Thoracic aorta (tissue), 2 donors: ENCODE measurements around the gene ZIC4. TPM values are rescaled to one million over a fixed set of nuclear protein-coding genes. Genes with fewer than 3 reads are reported as not detected.

ENCODE experiments used
- ATAC-seq: fragments of 150-250 bp; one replicate; pipeline ENCODE4 v1.8.0; 2017; ENCODE audit warnings: low read depth; ENCODE audit not compliant: insufficient number of reproducible peaks, low FRiP score
- DNase-seq: peaks from one replicate; pipeline ENCODE4 v3.0.0-alpha.2; 2020; ENCODE audit warnings: low spot score
- H3K27ac ChIP-seq, 2 donors: fragments of 200-600 bp; sonication (generic); 1 replicate in 1 of 2; 2 replicates in 1 of 2; pipeline ENCODE4 v1.5.1; 2016; ENCODE audit warnings: mild to moderate bottlenecking in 2 of 2, moderate library complexity in 2 of 2
- H3K27me3 ChIP-seq: fragments of 200-600 bp; sonication (generic); replicated peaks from 2 replicates; pipeline ENCODE4 v1.6.0; 2016; ENCODE audit warnings: mild to moderate bottlenecking; ENCODE audit not compliant: insufficient read depth
- H3K36me3 ChIP-seq: fragments of 200-600 bp; sonication (generic); one replicate; pipeline ENCODE4 v1.5.1; 2016
- H3K4me1 ChIP-seq, 2 donors: fragments of 200-600 bp; sonication (generic); 1 replicate in 1 of 2; 2 replicates in 1 of 2; pipeline versions ENCODE4 v1.5.1 to v1.6.0; 2016; ENCODE audit warnings: low read depth in 2 of 2, mild to moderate bottlenecking in 1 of 2; ENCODE audit not compliant: control insufficient read depth in 1 of 2
- H3K4me3 ChIP-seq: fragments of 200-600 bp; sonication (generic); 2 replicates; pipeline ENCODE4 v1.5.1; 2016; ENCODE audit warnings: mild to moderate bottlenecking
- H3K9me3 ChIP-seq: fragments of 200-600 bp; sonication (generic); 2 replicates; pipeline ENCODE4 v1.5.1; 2016
- CTCF ChIP-seq: fragments of 200-600 bp; sonication (generic); IDR thresholded peaks from one replicate; pipeline ENCODE4 v1.5.1; 2019; ENCODE audit warnings: antibody characterized with exemption
- total RNA-seq, 2 donors: library from RNA; depleted of rRNA; stranded (reverse); fragments of >200 nt; gene quantifications; one replicate each; pipeline versions ENCODE4 v1.1.0 to v1.2.3, GENCODE V29; 2016

The ZIC4 gene
- total RNA-seq, 2 donors from 2014 or later = not detected

DNA sequence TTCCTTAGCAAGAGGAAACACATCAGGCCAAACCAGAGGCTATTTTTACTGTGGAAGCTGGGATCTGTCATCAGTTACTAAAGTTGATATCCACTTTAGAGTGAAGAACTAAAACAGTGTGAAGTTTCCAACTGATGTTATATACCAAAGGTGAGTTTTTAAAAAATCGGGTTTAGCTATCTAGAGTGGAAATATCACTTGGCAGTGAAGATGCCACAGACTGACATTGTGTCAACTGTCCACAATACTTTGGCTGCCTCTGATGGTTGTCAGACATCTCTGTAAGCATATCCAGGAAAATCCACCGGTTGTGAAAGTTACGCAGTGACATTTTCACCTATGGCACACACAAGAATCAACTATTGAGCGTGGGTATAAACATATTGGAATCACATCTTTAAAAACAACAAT, 12.0 kb upstream of the ZIC4 start:
- Histone ChIP-seq H3K27ac (no peak overlapping the region), H3K36me3 (no peaks in the 10 kb centered on the region), H3K27me3 (peaks cover 22% of the 10 kb centered on the region), H3K4me1 (peaks cover 10 to 14% of the 10 kb centered on the region in 2 donors), H3K9me3 (no peaks in the 10 kb centered on the region), H3K4me3 (no peak overlapping the region)
- no peak for TF ChIP-seq CTCF
- ATAC-seq (no peak), DNase-seq (no peak)

GRCh38 chr3:147417551-147418295, 11.4 kb upstream of the ZIC4 start:
- Histone ChIP-seq H3K4me3 (no peak overlapping the region), H3K36me3 (no peaks in the 10 kb centered on the region), H3K27ac (no peak overlapping the region), H3K4me1 (peaks cover 14 to 20% of the 10 kb centered on the region in 2 donors), H3K9me3 (no peaks in the 10 kb centered on the region), H3K27me3 (peaks cover 18% of the 10 kb centered on the region)
- no peak for TF ChIP-seq CTCF
- ATAC-seq (no peak), DNase-seq (no peak)

DNA sequence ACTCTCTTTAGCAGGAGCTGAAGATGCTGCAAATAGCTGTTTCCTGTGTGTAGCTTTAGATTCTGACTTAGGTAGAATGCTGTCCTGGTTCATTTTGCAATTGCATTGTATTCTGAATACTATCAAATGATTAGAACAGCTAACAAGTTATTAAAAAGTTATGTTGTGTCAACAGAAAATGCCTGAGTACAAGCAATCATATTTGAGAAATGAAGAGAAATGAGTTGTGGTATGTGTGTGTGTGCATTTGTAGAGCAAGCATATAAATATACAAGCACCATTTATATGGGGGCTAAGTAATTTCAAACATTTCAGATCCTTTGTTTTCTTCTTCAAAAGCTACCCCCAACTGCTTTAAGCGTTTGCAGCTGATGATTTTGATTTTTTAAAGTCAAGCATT, 10.6 kb upstream of the ZIC4 start:
- Histone ChIP-seq H3K27ac (no peak overlapping the region), H3K27me3 (peaks cover 25% of the 10 kb centered on the region), H3K9me3 (no peaks in the 10 kb centered on the region), H3K36me3 (no peaks in the 10 kb centered on the region), H3K4me3 (no peak overlapping the region), H3K4me1 (peaks cover 13 to 25% of the 10 kb centered on the region in 2 donors)
- no peak for ATAC-seq
- TF ChIP-seq CTCF = no peak
- no peak for DNase-seq

DNA sequence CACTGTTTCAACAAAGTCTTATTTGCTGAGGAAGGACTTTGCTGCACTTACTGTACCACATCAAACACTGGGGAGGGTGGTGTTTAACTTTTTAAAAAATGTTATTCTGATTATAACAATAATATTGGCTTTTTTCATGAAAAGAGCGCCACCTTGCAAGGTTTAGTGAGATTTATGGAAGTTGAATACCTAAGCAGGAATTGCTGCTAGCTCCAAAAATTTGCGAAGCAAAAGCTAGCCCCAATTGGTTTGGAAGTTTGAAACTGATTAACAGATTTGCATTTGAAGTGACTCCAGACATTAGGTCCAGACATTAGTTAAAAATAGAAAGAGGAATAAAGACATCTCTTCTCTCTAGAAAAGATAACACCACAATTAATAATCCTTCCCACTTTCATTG, 9.5 kb upstream of the ZIC4 start:
- H3K27me3 ChIP-seq = peaks cover 36% of the 10 kb centered on the region
- DNase-seq = no peak

GRCh38 chr3:147415286-147415685, 8.9 kb upstream of the ZIC4 start:
- no peak for TF ChIP-seq CTCF
- Histone ChIP-seq H3K4me1 (peaks cover 20 to 37% of the 10 kb centered on the region in 2 donors), H3K27me3 (peaks cover 42% of the 10 kb centered on the region), H3K4me3 (no peak overlapping the region), H3K9me3 (no peaks in the 10 kb centered on the region), H3K27ac (no peak overlapping the region), H3K36me3 (no peaks in the 10 kb centered on the region)
- ATAC-seq (no peak), DNase-seq (no peak)

More for the DNA sequence above, 9.5 kb upstream of the ZIC4 start:
- peaks cover 14 to 31% of the 10 kb centered on the region in 2 donors for H3K4me1 ChIP-seq
- no peaks in the 10 kb centered on the region for H3K36me3 ChIP-seq
- no peaks in the 10 kb centered on the region for H3K9me3 ChIP-seq
- no peak for TF ChIP-seq CTCF
- no peak overlapping the region for H3K27ac ChIP-seq
- no peak for ATAC-seq
- H3K4me3 ChIP-seq = no peak overlapping the region
